ENCODE results near the gene ZNF620. TPM values are rescaled to one million over a fixed set of nuclear protein-coding genes. Genes with fewer than 3 reads are reported as not detected.

Gene ZNF620
- total RNA-seq, 2 donors from 2014 or later: 5.8 to 7.4 TPM

- Mint-ChIP-seq H3K4me3 (no peak overlapping the region), H3K4me1 (ENCODE audit: low read depth) (peaks cover 1% of the 10 kb centered on the region), H3K36me3 (ENCODE audit: insufficient read depth in 2 of 2) (peaks cover 0 to 5% of the 10 kb centered on the region in 2 donors), H3K27me3 (ENCODE audit: low read depth) (no peaks in the 10 kb centered on the region), H3K9me3 (no peaks in the 10 kb centered on the region), H3K27ac (no peak overlapping the region)
- no peak for ATAC-seq (replicated peaks in 1 of 2)
- no peak for DNase-seq
These were observed 35.1 kb upstream of the ZNF620 start for GRCh38 chr3:40470701-40471100.

- H3K4me1 Mint-ChIP-seq (ENCODE audit: low read depth): peaks cover 10% of the 10 kb centered on the region
- ATAC-seq (replicated peaks in 1 of 2) (peak; percentile 82 to 92), DNase-seq (peak; percentile 59 to 68)
- H3K27me3 Mint-ChIP-seq (ENCODE audit: low read depth): no peaks in the 10 kb centered on the region
- peak within 1 kb of the TSS; percentile 88 to 99 for H3K4me3 Mint-ChIP-seq
- H3K9me3 Mint-ChIP-seq: no peaks in the 10 kb centered on the region
- H3K27ac Mint-ChIP-seq: peak within 1 kb of the TSS; percentile 99
- peaks cover 5 to 6% of the 10 kb centered on the region in 2 donors for H3K36me3 Mint-ChIP-seq (ENCODE audit: insufficient read depth in 2 of 2)
These were observed 29.1 kb upstream of the ZNF620 start, which contains the start of gene ZNF619 for GRCh38 chr3:40476478-40477470. ZNF619 (plus strand) TSS chr3:40477122; CDS start chr3:40477980, 858 bp downstream.

DNA sequence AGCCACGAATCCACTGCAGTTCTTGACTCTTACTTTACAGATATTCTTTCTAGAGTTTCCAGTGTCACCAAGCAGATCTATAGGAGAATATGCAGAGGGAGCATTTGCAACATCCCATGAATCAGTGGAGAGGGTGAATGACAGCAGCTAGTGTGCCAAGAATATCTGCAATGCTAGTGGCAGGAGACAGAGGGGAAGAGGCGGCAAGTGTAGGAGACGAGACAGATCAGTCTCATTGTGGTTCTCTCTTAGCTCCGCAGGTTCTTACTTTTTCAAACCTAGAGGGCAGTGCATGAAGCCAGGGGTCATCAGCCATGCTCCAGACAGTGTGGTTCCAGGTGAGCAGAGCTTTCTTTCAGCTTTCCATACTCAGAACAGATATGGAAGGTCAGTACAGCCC lies 28.2 kb upstream of the ZNF620 start:
- Mint-ChIP-seq H3K4me3 (peak overlapping the region; percentile 88 to 99), H3K4me1 (ENCODE audit: low read depth) (peaks cover 15% of the 10 kb centered on the region), H3K36me3 (ENCODE audit: insufficient read depth in 2 of 2) (peaks cover 5 to 8% of the 10 kb centered on the region in 2 donors), H3K27me3 (ENCODE audit: low read depth) (no peaks in the 10 kb centered on the region), H3K9me3 (no peaks in the 10 kb centered on the region), H3K27ac (peak overlapping the region; percentile 99)
- DNase-seq (no peak), ATAC-seq (replicated peaks in 1 of 2) (no peak)

DNA sequence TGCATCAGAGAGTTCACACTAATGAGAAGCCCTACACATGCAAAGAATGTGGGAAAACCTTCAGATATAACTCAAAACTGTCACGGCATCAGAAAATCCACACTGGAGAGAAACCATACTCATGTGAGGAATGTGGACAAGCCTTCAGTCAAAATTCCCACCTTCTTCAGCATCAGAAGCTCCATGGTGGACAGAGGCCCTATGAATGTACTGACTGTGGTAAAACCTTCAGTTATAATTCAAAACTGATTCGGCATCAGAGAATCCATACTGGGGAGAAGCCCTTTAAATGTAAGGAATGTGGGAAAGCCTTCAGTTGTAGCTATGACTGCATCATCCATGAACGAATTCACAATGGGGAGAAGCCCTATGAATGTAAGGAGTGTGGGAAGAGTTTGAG lies 18.7 kb upstream of the ZNF620 start:
- Mint-ChIP-seq H3K36me3 (ENCODE audit: insufficient read depth in 2 of 2) (peaks cover 30 to 34% of the 10 kb centered on the region in 2 donors), H3K4me1 (ENCODE audit: low read depth) (peaks cover 25% of the 10 kb centered on the region), H3K27ac (no peak overlapping the region), H3K4me3 (no peak overlapping the region), H3K27me3 (ENCODE audit: low read depth) (no peaks in the 10 kb centered on the region), H3K9me3 (peaks cover 13% of the 10 kb centered on the region in 2 donors)
- DNase-seq (no peak), ATAC-seq (replicated peaks in 1 of 2) (no peak)

DNA sequence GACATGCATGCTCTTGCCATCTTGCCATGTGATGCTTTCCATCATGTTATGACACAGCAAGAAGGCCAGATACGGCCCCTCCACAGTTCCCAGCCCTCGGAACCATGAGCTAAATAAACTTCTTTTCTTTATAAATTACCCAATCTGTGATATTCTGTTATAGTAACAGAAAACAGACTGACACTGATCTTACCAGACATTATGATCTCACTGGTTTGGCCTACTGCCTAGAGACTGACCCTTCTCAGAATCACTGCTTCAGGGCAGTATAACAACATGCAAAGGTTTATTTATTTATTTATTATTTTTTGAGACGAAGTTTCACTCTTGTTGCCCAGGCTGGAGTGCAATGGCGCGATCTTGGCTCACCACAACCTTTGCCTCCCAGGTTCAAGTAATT lies 14.9 kb upstream of the ZNF620 start:
- ATAC-seq (replicated peaks in 1 of 2): no peak
- peaks cover 4% of the 10 kb centered on the region for H3K4me1 Mint-ChIP-seq (ENCODE audit: low read depth)
- H3K4me3 Mint-ChIP-seq: no peak overlapping the region
- DNase-seq: no peak
- peaks cover 24 to 28% of the 10 kb centered on the region in 2 donors for H3K36me3 Mint-ChIP-seq (ENCODE audit: insufficient read depth in 2 of 2)
- H3K27me3 Mint-ChIP-seq (ENCODE audit: low read depth): no peaks in the 10 kb centered on the region
- no peak overlapping the region for H3K27ac Mint-ChIP-seq
- peaks cover 13% of the 10 kb centered on the region in 2 donors for H3K9me3 Mint-ChIP-seq

DNA sequence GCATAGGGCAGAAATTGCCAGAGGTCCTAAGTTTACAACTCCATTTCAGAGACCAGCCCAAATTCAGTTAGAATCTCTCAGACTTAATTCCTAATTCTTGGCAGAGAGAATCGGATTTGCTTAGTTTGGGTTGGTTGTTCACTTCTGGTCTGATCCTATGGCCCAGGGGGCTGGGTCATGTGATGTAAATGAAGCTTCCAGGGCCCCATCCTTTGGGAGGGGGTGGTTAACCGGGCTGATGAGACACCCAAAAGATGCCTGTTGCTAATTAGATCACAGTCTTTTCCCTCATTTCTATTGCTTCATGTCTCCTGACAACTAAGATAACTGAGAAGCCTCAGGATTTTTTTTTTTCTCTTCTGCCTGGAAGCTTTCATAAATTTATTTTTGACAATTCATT lies 11.1 kb upstream of the ZNF620 start:
- Mint-ChIP-seq H3K4me1 (ENCODE audit: low read depth) (no peaks in the 10 kb centered on the region), H3K27ac (no peak overlapping the region), H3K9me3 (peaks cover 0 to 2% of the 10 kb centered on the region in 2 donors), H3K4me3 (no peak overlapping the region), H3K36me3 (ENCODE audit: insufficient read depth in 2 of 2) (peaks cover 0 to 4% of the 10 kb centered on the region in 2 donors), H3K27me3 (ENCODE audit: low read depth) (no peaks in the 10 kb centered on the region)
- ATAC-seq (replicated peaks in 1 of 2) (no peak), DNase-seq (no peak)

DNA sequence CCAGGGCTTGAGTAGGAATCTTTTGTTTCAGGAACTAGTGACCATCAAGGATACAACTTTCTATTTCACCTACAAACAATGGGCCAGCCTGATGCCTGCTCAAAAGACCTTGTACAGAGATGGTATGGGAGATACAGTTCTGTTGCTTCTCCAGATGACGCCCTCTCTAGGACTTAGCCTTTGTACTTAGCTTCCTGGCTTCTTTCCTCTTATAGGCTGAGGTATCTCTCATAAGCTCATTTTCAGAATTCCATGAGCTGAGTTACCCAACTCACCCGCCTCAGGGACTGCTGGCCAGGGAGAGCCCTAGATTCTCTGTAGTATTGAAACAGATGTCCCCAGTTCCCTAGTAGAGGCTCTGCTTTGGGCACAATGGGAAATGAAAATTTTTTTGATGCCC lies 8.6 kb upstream of the ZNF620 start:
- ATAC-seq (replicated peaks in 1 of 2): no peak

GRCh38 chr3:40499952-40500351 lies 5.9 kb upstream of the ZNF620 start:
- H3K4me3 Mint-ChIP-seq: no peak overlapping the region
- H3K27ac Mint-ChIP-seq: no peak overlapping the region

More for the DNA sequence above, 8.6 kb upstream of the ZNF620 start:
- DNase-seq: no peak
- no peaks in the 10 kb centered on the region for H3K27me3 Mint-ChIP-seq (ENCODE audit: low read depth)
- no peak overlapping the region for H3K27ac Mint-ChIP-seq
- no peaks in the 10 kb centered on the region for H3K4me1 Mint-ChIP-seq (ENCODE audit: low read depth)
- no peak overlapping the region for H3K4me3 Mint-ChIP-seq
- no peaks in the 10 kb centered on the region for H3K36me3 Mint-ChIP-seq (ENCODE audit: insufficient read depth in 2 of 2)
- H3K9me3 Mint-ChIP-seq: peaks cover 0 to 1% of the 10 kb centered on the region in 2 donors

DNA sequence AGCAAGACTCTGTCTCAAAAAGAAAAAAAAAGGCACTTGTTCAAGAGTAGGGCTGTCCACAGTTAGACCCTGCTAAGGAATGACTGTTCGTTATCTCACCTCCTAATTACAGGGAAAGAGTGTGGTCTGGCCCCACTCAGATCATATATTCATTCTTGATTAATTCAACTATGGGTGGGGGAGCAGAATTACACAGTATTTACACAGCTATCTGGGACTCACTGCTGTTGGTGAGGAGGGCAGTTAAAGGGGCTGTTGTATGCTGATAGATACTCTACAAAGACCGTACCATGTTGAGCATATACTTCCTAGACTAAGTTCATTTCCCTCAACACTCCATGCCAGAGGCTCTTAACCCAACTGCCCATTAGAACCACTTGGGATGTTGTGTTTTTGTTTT lies 3.8 kb upstream of the ZNF620 start:
- no peaks in the 10 kb centered on the region for H3K27me3 Mint-ChIP-seq (ENCODE audit: low read depth)
- no peaks in the 10 kb centered on the region for H3K36me3 Mint-ChIP-seq (ENCODE audit: insufficient read depth in 2 of 2)
- ATAC-seq (replicated peaks in 1 of 2) (no peak), DNase-seq (no peak)
- no peak overlapping the region for H3K4me3 Mint-ChIP-seq
- H3K9me3 Mint-ChIP-seq: peaks cover 0 to 1% of the 10 kb centered on the region in 2 donors
- no peak overlapping the region for H3K27ac Mint-ChIP-seq
- H3K4me1 Mint-ChIP-seq (ENCODE audit: low read depth): peaks cover 20% of the 10 kb centered on the region

More at GRCh38 chr3:40499952-40500351, 5.9 kb upstream of the ZNF620 start:
- H3K27me3 Mint-ChIP-seq (ENCODE audit: low read depth): no peaks in the 10 kb centered on the region
- no peak for ATAC-seq (replicated peaks in 1 of 2)
- no peak for DNase-seq
- peaks cover 0 to 1% of the 10 kb centered on the region in 2 donors for H3K9me3 Mint-ChIP-seq
- H3K4me1 Mint-ChIP-seq (ENCODE audit: low read depth): peaks cover 5% of the 10 kb centered on the region
- H3K36me3 Mint-ChIP-seq (ENCODE audit: insufficient read depth in 2 of 2): no peaks in the 10 kb centered on the region

DNA sequence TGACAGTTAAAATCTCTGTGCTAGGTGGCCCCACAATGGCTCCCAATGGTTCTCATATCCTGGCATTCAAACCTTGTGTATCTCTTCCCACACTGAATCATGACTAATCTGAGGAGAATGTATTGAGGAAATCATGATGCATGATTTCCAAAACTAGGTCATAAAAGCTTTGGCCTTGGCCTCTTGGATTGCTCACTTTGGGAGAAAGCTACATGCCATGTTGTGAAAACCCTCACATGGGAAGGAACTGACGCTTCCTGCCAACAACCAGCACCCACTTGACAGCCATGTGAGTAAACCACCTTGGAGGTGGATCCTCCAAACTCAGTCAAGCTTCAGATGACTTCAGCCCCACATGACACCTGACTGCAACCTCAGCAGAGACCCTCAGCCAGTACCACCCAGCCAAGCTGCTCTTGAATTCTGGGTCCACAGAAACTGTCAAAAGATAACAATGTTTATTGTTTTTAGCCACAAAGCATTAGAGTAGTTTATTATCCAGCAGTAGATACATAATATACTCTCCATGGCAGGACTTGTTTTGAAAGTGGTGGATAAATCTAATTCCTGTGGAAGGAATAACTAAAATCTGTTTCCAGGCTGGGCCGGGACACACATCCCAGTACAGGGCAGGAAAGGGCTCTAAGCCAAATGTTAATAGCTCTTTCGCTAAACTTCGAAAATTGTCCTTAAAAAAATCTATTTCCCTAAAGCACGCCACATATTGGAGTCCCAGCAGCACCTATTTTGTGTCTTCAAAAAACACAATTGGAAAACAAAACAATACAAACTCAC lies 1.0 kb upstream of the ZNF620 start:
- Mint-ChIP-seq H3K4me3 (peak overlapping the region; percentile 89 to 94), H3K9me3 (no peaks in the 10 kb centered on the region), H3K4me1 (ENCODE audit: low read depth) (peaks cover 21% of the 10 kb centered on the region), H3K27ac (peak overlapping the region; percentile 91), H3K27me3 (ENCODE audit: low read depth) (no peaks in the 10 kb centered on the region), H3K36me3 (ENCODE audit: insufficient read depth in 2 of 2) (peaks cover 3 to 10% of the 10 kb centered on the region in 2 donors)
- DNase-seq (peak in 1 of 2 donors; percentile 5), ATAC-seq (replicated peaks in 1 of 2) (peak; percentile 28 to 45)

- Mint-ChIP-seq H3K36me3 (ENCODE audit: insufficient read depth in 2 of 2) (peaks cover 3 to 21% of the 10 kb centered on the region in 2 donors), H3K27ac (no peak overlapping the region), H3K9me3 (no peaks in the 10 kb centered on the region), H3K4me3 (no peak overlapping the region), H3K27me3 (ENCODE audit: low read depth) (no peaks in the 10 kb centered on the region), H3K4me1 (ENCODE audit: low read depth) (peaks cover 12% of the 10 kb centered on the region)
- no peak for ATAC-seq (replicated peaks in 1 of 2)
- no peak for DNase-seq
These were observed 5.3 kb downstream of the ZNF620 start for GRCh38 chr3:40511031-40511718.

- Mint-ChIP-seq H3K36me3 (ENCODE audit: insufficient read depth in 2 of 2) (peaks cover 0 to 4% of the 10 kb centered on the region in 2 donors), H3K9me3 (no peaks in the 10 kb centered on the region), H3K27me3 (ENCODE audit: low read depth) (no peaks in the 10 kb centered on the region), H3K4me3 (no peak overlapping the region), H3K4me1 (ENCODE audit: low read depth) (peaks cover 4% of the 10 kb centered on the region), H3K27ac (no peak overlapping the region)
- DNase-seq (no peak), ATAC-seq (replicated peaks in 1 of 2) (no peak)
These were observed 10.4 kb downstream of the ZNF620 start for GRCh38 chr3:40516201-40516600.

Measured in activated T-cell treated with anti-CD3 and anti-CD28 coated beads, Interleukin-2, amount 50 U/mL, for 72 hours (primary cell).